ENCODE data around the gene CORIN.

GRCh38 chr4:47659342-47659741, 178.5 kb downstream of the CORIN start:
- TF ChIP-seq POLR2AphosphoS5 (IDR thresholded peaks at IDR 0.05) (no peak), CTCF (IDR thresholded peaks at IDR 0.05; ENCODE audit: poor library complexity, severe bottlenecking) (no peak), EP300 (conservative IDR thresholded peaks at IDR 0.05; ENCODE audit: poor library complexity, severe bottlenecking) (no peak), TAF1 (IDR thresholded peaks at IDR 0.05; ENCODE audit: low read depth) (no peak)
